Thoracic aorta (tissue), 2 donors: Measurements from ENCODE around the gene REPIN1. TPM values are rescaled to one million over a fixed set of nuclear protein-coding genes. Genes with fewer than 3 reads are reported as not detected.

Source experiments
- ATAC-seq: fragments of 150-250 bp; one replicate; pipeline ENCODE4 v1.8.0; 2017; ENCODE audit warnings: low read depth; ENCODE audit not compliant: insufficient number of reproducible peaks, low FRiP score
- DNase-seq: peaks from one replicate; pipeline ENCODE4 v3.0.0-alpha.2; 2020; ENCODE audit warnings: low spot score
- H3K27ac ChIP-seq, 2 donors: fragments of 200-600 bp; sonication (generic); 1 replicate in 1 of 2; 2 replicates in 1 of 2; pipeline ENCODE4 v1.5.1; 2016; ENCODE audit warnings: mild to moderate bottlenecking in 2 of 2, moderate library complexity in 2 of 2
- H3K27me3 ChIP-seq: fragments of 200-600 bp; sonication (generic); replicated peaks from 2 replicates; pipeline ENCODE4 v1.6.0; 2016; ENCODE audit warnings: mild to moderate bottlenecking; ENCODE audit not compliant: insufficient read depth
- H3K36me3 ChIP-seq: fragments of 200-600 bp; sonication (generic); one replicate; pipeline ENCODE4 v1.5.1; 2016
- H3K4me1 ChIP-seq, 2 donors: fragments of 200-600 bp; sonication (generic); 1 replicate in 1 of 2; 2 replicates in 1 of 2; pipeline versions ENCODE4 v1.5.1 to v1.6.0; 2016; ENCODE audit warnings: low read depth in 2 of 2, mild to moderate bottlenecking in 1 of 2; ENCODE audit not compliant: control insufficient read depth in 1 of 2
- H3K4me3 ChIP-seq: fragments of 200-600 bp; sonication (generic); 2 replicates; pipeline ENCODE4 v1.5.1; 2016; ENCODE audit warnings: mild to moderate bottlenecking
- H3K9me3 ChIP-seq: fragments of 200-600 bp; sonication (generic); 2 replicates; pipeline ENCODE4 v1.5.1; 2016
- CTCF ChIP-seq: fragments of 200-600 bp; sonication (generic); IDR thresholded peaks from one replicate; pipeline ENCODE4 v1.5.1; 2019; ENCODE audit warnings: antibody characterized with exemption
- total RNA-seq, 2 donors: library from RNA; depleted of rRNA; stranded (reverse); fragments of >200 nt; gene quantifications; one replicate each; pipeline versions ENCODE4 v1.1.0 to v1.2.3, GENCODE V29; 2016

REPIN1 gene
- total RNA-seq, 2 donors from 2014 or later, result 80.0 to 82.3 TPM

DNA sequence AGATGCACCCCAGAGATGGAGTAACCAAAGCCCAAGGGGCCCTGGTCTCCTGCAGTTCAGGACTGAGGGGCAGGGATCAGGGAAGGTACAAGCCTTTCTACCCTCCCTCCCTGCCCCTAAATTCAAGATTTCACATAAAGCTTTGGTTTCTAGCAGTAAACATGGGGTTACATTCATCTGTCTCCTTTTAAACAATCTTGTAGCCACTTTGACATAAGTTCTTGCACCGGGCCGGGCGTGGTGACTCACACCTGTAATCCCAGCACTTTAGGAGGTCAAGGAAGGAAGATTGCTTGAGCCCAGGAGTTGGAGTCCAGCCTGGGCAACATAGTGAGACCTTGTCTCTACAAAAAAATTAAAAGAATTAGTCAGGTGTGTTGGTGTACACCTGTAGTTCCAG lies 41.3 kb upstream of the REPIN1 start:
- no peaks in the 10 kb centered on the region for H3K27me3 ChIP-seq
- TF ChIP-seq CTCF, result no peak
- peaks cover 0 to 20% of the 10 kb centered on the region in 2 donors for H3K4me1 ChIP-seq
- H3K4me3 ChIP-seq, result no peak overlapping the region
- ATAC-seq (no peak), DNase-seq (no peak)
- H3K36me3 ChIP-seq, result no peaks in the 10 kb centered on the region
- no peak overlapping the region for H3K27ac ChIP-seq
- no peaks in the 10 kb centered on the region for H3K9me3 ChIP-seq

DNA sequence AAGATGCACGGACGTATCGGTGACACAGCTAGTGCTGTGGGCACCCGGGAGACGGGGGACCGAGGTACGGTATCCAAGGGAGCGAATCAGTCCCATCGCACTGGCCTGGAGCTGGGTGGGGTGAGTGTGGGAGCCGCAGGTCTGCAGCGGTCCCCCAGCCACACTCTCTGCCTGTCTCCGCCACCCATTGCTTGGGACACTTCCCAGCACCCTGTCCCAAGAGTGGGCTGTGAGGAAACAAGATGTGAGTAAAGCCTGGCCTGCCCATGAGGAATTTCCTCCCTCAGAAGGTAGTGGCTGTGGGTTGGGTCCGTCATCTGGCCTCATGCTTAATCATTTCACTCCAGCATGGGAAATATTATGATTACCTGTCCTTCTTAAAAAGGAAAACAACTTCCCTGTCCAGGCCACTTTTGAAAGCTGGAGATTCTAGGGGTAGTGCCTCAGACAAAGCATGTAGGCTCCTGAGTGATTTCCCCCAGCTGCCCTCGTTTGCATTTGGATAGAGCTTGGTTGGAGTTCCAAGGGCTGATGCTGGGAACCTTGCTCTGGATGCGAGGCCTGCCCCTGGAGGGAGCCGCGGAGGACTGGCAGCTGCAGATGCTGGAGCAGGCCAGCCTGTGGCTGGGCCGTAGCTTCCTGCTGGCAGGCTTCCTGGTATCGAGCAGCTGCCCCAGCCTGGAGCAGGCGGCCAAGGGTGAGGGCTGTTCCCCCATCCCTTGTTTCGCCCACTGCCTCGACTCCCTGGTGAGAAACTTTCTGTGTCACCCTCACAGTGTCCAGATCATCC lies 39.1 kb upstream of the REPIN1 start:
- Histone ChIP-seq H3K9me3 (no peaks in the 10 kb centered on the region), H3K27me3 (no peaks in the 10 kb centered on the region), H3K4me3 (no peak overlapping the region), H3K4me1 (no peaks in the 10 kb centered on the region), H3K36me3 (no peaks in the 10 kb centered on the region), H3K27ac (no peak overlapping the region)
- TF ChIP-seq CTCF, result no peak
- DNase-seq (no peak), ATAC-seq (no peak)

DNA sequence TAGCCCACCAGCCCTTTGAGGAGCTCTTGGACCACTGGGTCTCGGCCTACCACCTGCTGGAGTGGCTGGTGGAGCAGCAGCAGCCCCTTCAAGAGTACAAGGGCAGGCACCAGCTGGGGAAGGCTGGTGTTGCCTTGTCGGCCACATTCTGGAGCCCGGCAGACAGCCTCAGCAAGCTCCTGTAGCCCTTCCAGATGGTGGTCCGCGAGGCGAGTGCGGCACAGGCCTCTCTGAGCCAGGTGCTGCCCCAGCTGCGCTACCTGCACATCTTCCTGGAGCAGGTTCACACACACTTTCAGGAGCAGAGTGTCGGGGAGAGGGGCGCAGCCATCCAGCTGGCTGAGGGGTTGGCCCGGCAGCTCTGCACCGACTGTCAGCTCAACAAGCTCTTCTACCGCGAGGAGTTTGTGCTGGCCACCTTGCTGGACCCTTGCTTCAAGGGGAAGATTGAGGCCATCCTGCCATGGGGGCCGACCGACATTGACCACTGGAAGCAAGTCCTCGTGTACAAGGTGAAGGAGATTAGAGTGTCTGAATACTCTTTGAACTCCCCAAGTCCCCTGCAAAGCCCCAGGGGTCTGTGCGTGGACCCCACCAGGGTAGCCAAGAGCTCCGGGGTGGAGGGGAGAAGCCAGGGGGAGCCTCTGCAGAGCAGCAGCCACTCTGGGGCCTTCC lies 38.3 kb upstream of the REPIN1 start:
- no peaks in the 10 kb centered on the region for H3K36me3 ChIP-seq
- no peak overlapping the region for H3K27ac ChIP-seq

DNA sequence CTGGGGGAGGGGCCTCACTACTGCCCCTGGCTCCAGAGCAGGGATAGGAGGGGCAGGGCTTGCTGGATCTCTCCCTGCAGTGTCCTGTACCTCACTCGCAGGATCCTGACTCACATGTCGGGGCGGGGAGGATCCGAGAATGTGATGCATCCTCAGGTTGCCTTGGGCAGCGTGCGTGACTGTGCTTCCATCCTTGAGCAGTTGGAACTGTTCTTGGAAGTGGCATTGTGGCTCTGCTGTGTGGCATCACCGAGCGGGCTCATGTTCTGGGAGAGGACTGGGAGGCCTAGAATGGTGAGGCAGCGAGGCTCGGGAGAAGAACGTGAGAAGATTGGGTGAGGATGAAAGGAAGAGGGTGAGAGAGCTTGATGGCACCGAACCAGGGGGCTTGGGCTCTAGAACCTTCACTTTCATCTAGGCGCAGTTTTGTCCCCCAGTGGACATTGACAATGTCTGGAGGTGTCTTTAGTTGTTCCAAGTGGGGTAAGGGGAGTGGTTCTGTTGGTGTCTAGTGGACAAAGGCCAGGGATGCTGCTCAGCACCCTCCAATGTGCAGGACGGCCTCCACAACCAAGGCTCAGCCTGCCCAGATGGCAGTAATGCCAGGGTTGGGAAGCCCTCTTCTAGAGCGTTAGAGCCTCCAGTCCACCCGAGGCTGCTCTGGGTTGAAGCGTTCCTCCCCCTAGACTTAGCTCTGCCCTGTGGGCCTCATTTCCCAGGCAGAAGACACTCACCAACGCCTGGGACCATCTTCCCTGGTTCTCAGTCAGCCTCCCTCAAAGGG lies 35.6 kb upstream of the REPIN1 start:
- Histone ChIP-seq H3K4me1 (peaks cover 0 to 5% of the 10 kb centered on the region in 2 donors), H3K36me3 (no peaks in the 10 kb centered on the region), H3K4me3 (no peak overlapping the region), H3K27ac (no peak overlapping the region), H3K9me3 (no peaks in the 10 kb centered on the region), H3K27me3 (no peaks in the 10 kb centered on the region)
- ATAC-seq (no peak), DNase-seq (no peak)
- no peak for TF ChIP-seq CTCF

More for the DNA sequence above, 38.3 kb upstream of the REPIN1 start:
- ATAC-seq, result no peak
- H3K4me1 ChIP-seq, result no peaks in the 10 kb centered on the region
- no peaks in the 10 kb centered on the region for H3K27me3 ChIP-seq
- no peak for DNase-seq
- H3K4me3 ChIP-seq, result no peak overlapping the region
- H3K9me3 ChIP-seq, result no peaks in the 10 kb centered on the region
- TF ChIP-seq CTCF, result no peak

DNA sequence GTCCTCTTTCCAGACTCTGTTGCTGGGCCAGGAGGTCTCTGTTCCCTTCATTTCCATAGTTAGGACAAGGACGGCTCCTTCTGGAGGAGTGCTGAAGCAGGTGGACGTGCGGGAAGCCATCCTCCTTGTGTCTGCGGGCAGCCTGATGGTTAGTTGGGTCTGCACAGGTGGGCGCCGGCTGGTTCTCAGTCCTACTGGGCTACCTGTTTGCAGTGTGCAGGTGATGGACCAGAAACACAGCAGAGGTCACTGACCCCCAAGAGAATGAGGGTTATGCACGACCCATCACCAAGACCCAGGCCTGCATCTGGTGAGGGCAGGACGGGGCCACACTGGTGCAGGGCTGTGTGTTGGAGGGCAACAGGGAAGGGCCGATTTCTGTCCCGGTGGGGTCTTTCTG lies 35.0 kb upstream of the REPIN1 start:
- H3K36me3 ChIP-seq, result no peaks in the 10 kb centered on the region
- no peak for ATAC-seq
- no peaks in the 10 kb centered on the region for H3K27me3 ChIP-seq
- no peak for DNase-seq
- no peaks in the 10 kb centered on the region for H3K9me3 ChIP-seq
- no peak overlapping the region for H3K4me3 ChIP-seq
- H3K4me1 ChIP-seq, result peaks cover 0 to 5% of the 10 kb centered on the region in 2 donors
- H3K27ac ChIP-seq, result no peak overlapping the region
- TF ChIP-seq CTCF, result no peak
